Thymus (tissue), 11 donors: ENCODE measurements around the gene ANAPC13. TPM values are rescaled to one million over a fixed set of nuclear protein-coding genes. Genes with fewer than 3 reads are reported as not detected.

Experiments used
- DNase-seq, 9 donors: peaks; one replicate each; pipeline ENCODE4 v3.0.0-alpha.2; 2013; ENCODE audit warnings: low spot score in 9 of 9, low read depth in 6 of 9, missing footprints in 1 of 9
- H3K27ac ChIP-seq, 2 donors: one replicate each; pipeline ENCODE4 v1.5.1; 2013; ENCODE audit warnings: control low read depth in 1 of 2, low read depth in 1 of 2, low read length in 1 of 2, mild to moderate bottlenecking in 1 of 2, moderate library complexity in 1 of 2
- H3K27me3 ChIP-seq, 2 donors: one replicate each; pipeline ENCODE4 v1.5.1; 2013; ENCODE audit warnings: low read length in 1 of 2; ENCODE audit not compliant: control insufficient read depth in 2 of 2, insufficient read depth in 1 of 2
- H3K36me3 ChIP-seq, 2 donors: one replicate each; pipeline ENCODE4 v1.5.1; 2013; ENCODE audit warnings: low read length in 1 of 2, mild to moderate bottlenecking in 1 of 2, moderate library complexity in 1 of 2; ENCODE audit not compliant: control insufficient read depth in 2 of 2, insufficient read depth in 2 of 2
- H3K4me1 ChIP-seq, 2 donors: one replicate each; pipeline ENCODE4 v1.5.1; 2013; ENCODE audit warnings: low read length in 2 of 2; ENCODE audit not compliant: control insufficient read depth in 2 of 2, insufficient read depth in 2 of 2
- H3K4me3 ChIP-seq, 2 donors: one replicate each; pipeline ENCODE4 v1.5.1; 2013; ENCODE audit warnings: low read length in 2 of 2, control low read depth in 1 of 2, mild to moderate bottlenecking in 1 of 2
- H3K9me3 ChIP-seq, 2 donors: one replicate each; pipeline ENCODE4 v1.5.1; 2013; ENCODE audit warnings: low read length in 1 of 2, mild to moderate bottlenecking in 1 of 2; ENCODE audit not compliant: control insufficient read depth in 2 of 2, insufficient read depth in 1 of 2
- WGBS: extraction: QIAGEN DNeasy Blood & Tissue Kit; methylation state at CpG from one replicate; pipeline ENCODE4 v1.1.7; 2013; 5-methylcytosine and 5-hydroxymethylcytosine counted together
- polyA plus RNA-seq: library from polyadenylated mRNA; stranded (reverse); fragments of 200-250 nt; gene quantifications from one replicate; pipeline ENCODE4 v1.2.3, GENCODE V29; 2013
- total RNA-seq: library from RNA; stranded (reverse); fragments of 120-200 nt; gene quantifications from one replicate; pipeline ENCODE4 v1.2.4, GENCODE V29; 2013
- donor health status: healthy.

Gene ANAPC13
- total and polyA plus RNA-seq, 2 donors, result 41.2 to 83.9 TPM

DNA sequence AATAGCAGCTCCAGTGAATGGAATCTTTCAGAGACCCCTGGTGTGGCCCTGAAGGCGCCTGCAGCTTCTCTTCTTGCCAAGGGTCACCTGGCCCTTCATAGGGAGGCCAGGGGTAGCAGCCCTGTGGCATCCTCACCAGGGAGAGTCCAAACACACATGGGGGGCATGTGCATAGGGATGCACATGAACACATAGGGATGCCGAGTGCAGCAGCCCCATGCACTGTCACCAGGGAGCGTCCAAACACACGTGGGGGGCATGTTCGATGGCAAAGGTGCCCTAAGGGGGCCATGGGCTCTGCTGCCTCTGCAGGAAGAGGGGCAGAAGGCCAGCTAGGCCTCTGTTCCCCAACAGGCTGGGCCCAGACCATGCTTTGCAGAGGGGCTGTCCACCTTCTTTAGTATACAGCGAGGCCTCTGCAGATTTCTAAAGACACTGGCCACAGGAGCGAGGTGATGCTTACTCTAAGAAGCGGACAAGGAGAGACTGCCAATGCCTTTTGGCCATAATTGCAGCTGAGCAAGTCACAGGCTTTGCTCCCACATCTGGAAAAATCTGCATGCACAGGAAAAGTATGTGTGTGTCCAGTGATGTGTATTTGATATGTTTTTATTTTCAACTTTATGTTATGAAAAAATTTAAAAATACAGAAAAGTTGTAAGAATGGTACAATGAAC lies 21.0 kb downstream of the ANAPC13 start:
- DNase-seq, result no peak
- H3K36me3 ChIP-seq, result no peaks in the 10 kb centered on the region
- H3K9me3 ChIP-seq, result no peaks in the 10 kb centered on the region
- H3K4me1 ChIP-seq, result peaks cover 0 to 7% of the 10 kb centered on the region in 2 donors
- H3K4me3 ChIP-seq, result no peak overlapping the region
- H3K27me3 ChIP-seq, result peaks cover 0 to 5% of the 10 kb centered on the region in 2 donors
- H3K27ac ChIP-seq, result peak overlapping the region in 1 of 2 donors; percentile 75
- 94% methylated on average over 8 of the region's 8 CpGs for WGBS

DNA sequence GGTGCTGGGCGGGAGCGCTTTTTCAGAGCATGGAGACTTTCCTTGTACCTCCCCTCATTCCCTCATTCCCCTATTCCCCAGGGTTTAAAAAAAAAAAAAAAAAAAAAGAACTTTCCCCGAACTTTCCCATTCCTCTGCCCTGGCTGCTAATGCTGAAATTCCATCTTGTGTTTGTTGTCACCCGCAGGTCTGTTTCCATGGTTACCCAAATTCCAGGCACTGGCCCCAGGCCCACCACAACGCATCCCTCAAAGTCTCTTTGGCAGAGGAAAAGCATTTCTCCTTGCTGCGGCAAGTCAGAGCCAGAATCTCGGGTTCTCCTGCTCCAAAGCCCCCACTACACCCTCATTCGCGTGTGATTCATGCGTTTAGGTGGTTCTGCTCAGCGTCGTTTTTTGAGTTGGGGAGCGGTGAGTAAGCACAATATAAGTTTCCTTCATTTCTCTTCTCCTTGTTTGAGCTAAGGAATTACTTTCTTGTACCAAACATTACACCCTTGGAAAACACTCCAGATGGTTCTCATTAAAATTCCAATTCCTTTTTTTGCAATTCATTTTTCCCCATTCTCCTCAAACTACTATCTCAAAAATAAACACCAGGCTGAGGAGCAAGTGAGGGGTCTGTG lies 21.6 kb downstream of the ANAPC13 start:
- peaks cover 0 to 5% of the 10 kb centered on the region in 2 donors for H3K27me3 ChIP-seq
- peak in 2 of 9 donors; percentile 17 to 26 for DNase-seq
- WGBS, result 90% methylated on average over 13 of the region's 13 CpGs

DNA sequence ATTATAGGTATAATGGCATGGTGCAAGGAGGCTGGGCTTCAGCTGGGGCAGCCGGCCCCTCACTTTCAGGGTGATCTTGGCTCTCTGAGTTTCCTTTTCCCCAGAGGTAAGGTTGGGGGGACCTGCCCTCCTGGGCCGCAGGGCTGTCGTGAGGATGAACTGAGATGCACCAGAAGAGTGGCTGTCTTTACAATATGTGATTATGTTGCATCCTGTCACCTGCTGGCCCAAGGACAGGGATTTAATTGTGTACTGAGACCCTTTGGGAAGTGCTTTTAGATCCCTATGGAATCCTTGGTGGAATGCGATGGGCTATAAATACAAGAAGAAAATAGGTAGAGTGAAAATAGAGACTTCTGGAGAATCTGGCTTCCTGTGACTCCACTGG lies 22.1 kb downstream of the ANAPC13 start:
- H3K27ac ChIP-seq, result peak overlapping the region in 1 of 2 donors; percentile 64
- no peak overlapping the region for H3K4me3 ChIP-seq
- WGBS, result 96% methylated on average over 4 of the region's 4 CpGs
- no peaks in the 10 kb centered on the region for H3K36me3 ChIP-seq
- peaks cover 0 to 7% of the 10 kb centered on the region in 2 donors for H3K4me1 ChIP-seq
- no peak for DNase-seq
- peaks cover 0 to 5% of the 10 kb centered on the region in 2 donors for H3K27me3 ChIP-seq
- no peaks in the 10 kb centered on the region for H3K9me3 ChIP-seq

More for the DNA sequence above, 21.6 kb downstream of the ANAPC13 start:
- Histone ChIP-seq H3K4me3 (no peak overlapping the region), H3K27ac (peak overlapping the region; percentile 11 to 75), H3K4me1 (peaks cover 0 to 7% of the 10 kb centered on the region in 2 donors), H3K9me3 (no peaks in the 10 kb centered on the region), H3K36me3 (no peaks in the 10 kb centered on the region)

DNA sequence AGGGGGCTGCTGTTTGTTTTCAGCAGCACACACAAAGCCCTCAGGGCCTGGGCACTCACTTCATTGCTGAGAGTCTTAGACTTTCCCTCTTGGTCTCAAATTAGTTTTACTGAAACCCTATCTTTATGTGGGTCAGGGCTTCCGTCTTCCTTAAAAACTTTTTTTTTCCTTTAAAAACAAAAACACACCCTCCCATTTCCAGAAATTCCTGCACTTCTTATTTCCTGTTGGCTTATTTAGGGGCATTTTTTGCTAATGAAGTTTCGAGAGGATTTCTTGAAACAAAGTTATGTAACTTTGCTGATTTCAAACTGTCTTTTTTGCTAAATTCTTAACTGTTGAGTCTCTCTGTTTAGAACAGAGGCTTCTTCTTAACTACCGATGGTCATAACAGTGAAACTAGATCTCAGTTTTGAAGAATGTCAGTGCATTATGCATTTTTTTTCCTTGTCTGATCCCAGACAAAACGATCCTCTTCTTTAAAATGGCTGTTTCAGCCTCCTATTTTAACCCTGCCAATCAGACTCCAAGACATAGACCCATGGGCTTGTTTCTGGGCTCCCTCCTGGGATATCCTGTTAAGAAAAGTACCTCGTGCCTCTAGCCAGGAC lies 23.3 kb downstream of the ANAPC13 start:
- Histone ChIP-seq H3K36me3 (no peaks in the 10 kb centered on the region), H3K27me3 (peaks cover 0 to 5% of the 10 kb centered on the region in 2 donors), H3K9me3 (no peaks in the 10 kb centered on the region), H3K4me3 (no peak overlapping the region), H3K4me1 (peaks cover 0 to 7% of the 10 kb centered on the region in 2 donors), H3K27ac (peak overlapping the region; percentile 64 to 65)
- 89% methylated on average over 5 of the region's 5 CpGs for WGBS
- DNase-seq, result no peak

DNA sequence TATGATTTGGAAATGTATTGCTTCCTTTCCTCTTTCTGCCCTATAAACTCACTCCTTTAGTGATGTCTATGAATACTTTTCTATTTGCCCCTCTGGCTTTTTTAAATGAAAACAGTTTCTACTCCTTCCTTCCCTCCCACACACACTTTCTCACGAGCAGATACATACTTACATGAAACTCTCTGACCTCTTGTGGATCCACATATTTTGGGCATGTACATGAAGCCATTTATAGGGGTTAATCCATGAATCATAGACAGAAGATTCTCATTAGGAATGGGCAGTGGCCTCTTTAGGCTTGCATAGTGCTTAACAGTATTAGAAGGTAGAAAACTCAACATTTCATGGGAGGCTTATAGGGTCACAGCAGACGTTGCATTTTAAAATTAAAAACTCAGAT lies 24.8 kb downstream of the ANAPC13 start:
- H3K36me3 ChIP-seq, result no peaks in the 10 kb centered on the region
- peaks cover 0 to 5% of the 10 kb centered on the region in 2 donors for H3K27me3 ChIP-seq
- peaks cover 0 to 7% of the 10 kb centered on the region in 2 donors for H3K4me1 ChIP-seq
- no peaks in the 10 kb centered on the region for H3K9me3 ChIP-seq
- H3K27ac ChIP-seq, result no peak overlapping the region
- WGBS, result 94% methylated on average over 2 of the region's 2 CpGs
- no peak for DNase-seq
- no peak overlapping the region for H3K4me3 ChIP-seq

DNA sequence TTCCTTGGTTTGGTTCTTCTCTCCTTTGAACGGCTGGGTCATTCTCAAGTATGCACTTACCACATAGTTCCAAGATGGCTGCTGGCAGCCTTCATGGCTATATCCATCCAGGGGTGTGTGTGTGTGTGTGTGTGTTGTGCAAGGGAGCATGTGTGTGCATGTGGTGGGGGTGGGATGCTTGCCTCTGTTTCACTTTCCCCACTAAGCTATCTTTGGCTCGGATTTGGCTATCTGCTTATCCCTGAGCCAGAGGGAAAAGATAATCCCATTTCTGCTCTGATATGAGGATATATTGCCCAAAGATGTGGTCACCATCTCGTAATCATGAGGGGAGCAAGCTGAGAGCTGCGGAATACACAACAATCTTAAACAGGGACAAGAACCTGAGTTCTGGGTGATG lies 26.2 kb downstream of the ANAPC13 start:
- no peaks in the 10 kb centered on the region for H3K36me3 ChIP-seq
- H3K27ac ChIP-seq, result no peak overlapping the region
- DNase-seq, result no peak
- H3K27me3 ChIP-seq, result peaks cover 0 to 5% of the 10 kb centered on the region in 2 donors
- no peaks in the 10 kb centered on the region for H3K9me3 ChIP-seq
- peaks cover 0 to 1% of the 10 kb centered on the region in 2 donors for H3K4me1 ChIP-seq
- H3K4me3 ChIP-seq, result no peak overlapping the region
- 94% methylated on average over 4 of the region's 4 CpGs for WGBS

DNA sequence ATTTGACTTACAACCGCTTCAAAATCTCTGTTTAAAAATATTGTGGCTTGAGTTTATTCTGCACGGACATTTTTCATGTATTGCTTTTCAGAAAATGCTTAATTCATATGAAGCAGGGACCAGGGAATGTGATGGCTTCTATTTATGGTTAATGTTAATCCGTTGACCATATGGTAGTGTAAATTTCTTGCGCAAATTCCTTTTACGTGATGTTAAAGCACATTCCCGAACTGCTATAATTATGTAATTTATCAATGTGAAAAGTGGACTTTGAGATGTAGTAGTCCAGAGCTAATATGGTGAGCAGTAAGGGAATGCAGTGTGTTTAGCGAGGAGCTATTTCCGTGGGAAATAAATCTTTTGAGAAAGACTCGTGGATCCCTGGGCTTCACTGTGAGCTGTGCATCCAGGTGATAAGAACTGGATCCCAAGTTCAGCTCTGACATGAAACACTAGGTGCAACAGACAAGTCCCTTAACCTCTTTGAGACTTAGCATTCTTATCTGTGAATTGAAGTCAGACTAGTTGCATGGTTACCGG lies 27.3 kb downstream of the ANAPC13 start:
- DNase-seq, result no peak
- no peaks in the 10 kb centered on the region for H3K9me3 ChIP-seq
- WGBS, result 96% methylated on average over 10 of the region's 10 CpGs
- no peak overlapping the region for H3K4me3 ChIP-seq
- no peak overlapping the region for H3K27ac ChIP-seq
- H3K27me3 ChIP-seq, result peaks cover 0 to 5% of the 10 kb centered on the region in 2 donors
- H3K36me3 ChIP-seq, result no peaks in the 10 kb centered on the region
- H3K4me1 ChIP-seq, result no peaks in the 10 kb centered on the region

DNA sequence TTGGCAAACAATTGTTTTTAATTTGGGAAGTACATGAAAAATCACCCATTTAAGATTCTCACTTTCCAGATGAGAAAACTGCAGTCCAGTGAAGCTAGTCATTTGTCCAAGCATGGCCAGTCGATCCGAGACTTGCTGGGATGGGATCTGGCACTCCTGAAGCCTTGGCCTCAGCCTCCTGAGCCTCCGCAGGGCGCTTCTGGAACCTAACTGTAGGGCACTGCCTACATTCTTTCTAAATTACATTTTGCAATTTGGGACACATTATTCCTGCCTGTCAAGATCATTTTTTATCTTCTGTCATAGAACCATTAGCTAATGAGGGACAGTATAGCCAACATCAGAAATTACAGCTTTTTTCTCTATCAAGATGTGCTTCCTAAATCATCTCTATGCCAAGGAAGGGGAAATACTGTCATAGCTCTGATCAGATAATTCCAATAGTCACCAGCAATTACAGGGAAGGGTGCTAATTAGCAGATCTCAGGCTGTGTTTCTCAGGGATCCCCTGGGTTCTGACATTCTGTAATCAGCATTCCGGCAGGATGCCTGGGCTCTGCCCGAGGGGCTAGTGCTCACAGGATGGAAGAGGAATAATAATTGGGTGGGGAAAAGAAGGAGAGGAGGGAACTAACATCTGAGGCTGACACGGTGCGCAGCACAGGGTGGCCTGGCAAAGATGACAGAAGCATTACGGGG lies 28.3 kb downstream of the ANAPC13 start:
- H3K36me3 ChIP-seq, result no peaks in the 10 kb centered on the region
- H3K4me3 ChIP-seq, result no peak overlapping the region
- H3K27me3 ChIP-seq, result peaks cover 0 to 2% of the 10 kb centered on the region in 2 donors
- no peak for DNase-seq
- no peaks in the 10 kb centered on the region for H3K9me3 ChIP-seq
- no peak overlapping the region for H3K27ac ChIP-seq
- whole genome bisulfite sequencing, result 95% methylated on average over 9 of the region's 9 CpGs
- no peaks in the 10 kb centered on the region for H3K4me1 ChIP-seq
